Measurements from ENCODE around the gene CHCHD3.

CHCHD3 gene

GRCh38 chr7:132797152-132797551, 284.7 kb downstream of the CHCHD3 start:
- no peak for DNase-seq

GRCh38 chr7:132793474-132793873, 288.4 kb downstream of the CHCHD3 start:
- no peak for DNase-seq

GRCh38 chr7:132791036-132791435, 290.9 kb downstream of the CHCHD3 start:
- no peak for DNase-seq

- DNase-seq, result no peak
Observed at GRCh38 chr7:132790104-132790503, 291.8 kb downstream of the CHCHD3 start.

- no peak for DNase-seq
Observed at GRCh38 chr7:132789281-132789680, 292.6 kb downstream of the CHCHD3 start.

- no peak for DNase-seq
Observed at GRCh38 chr7:132785870-132786269, 296.0 kb downstream of the CHCHD3 start.

GRCh38 chr7:132784406-132784805, 297.5 kb downstream of the CHCHD3 start:
- no peak for DNase-seq

- DNase-seq, result no peak
Observed at GRCh38 chr7:132783824-132784223, 298.1 kb downstream of the CHCHD3 start.

GRCh38 chr7:132782777-132783640, 298.9 kb downstream of the CHCHD3 start:
- no peak for DNase-seq

- DNase-seq, result no peak
Observed at GRCh38 chr7:132780822-132781221, 301.1 kb downstream of the CHCHD3 start.

- DNase-seq, result peak in 1 of 6 experiments; percentile 9
Observed at GRCh38 chr7:132779164-132779563, 302.7 kb downstream of the CHCHD3 start.

- no peak for DNase-seq
Observed at GRCh38 chr7:132778761-132779160, 303.1 kb downstream of the CHCHD3 start.

- no peak for DNase-seq
Observed at GRCh38 chr7:132777956-132778355, 303.9 kb downstream of the CHCHD3 start.

GRCh38 chr7:132777414-132777813, 304.5 kb downstream of the CHCHD3 start:
- DNase-seq, result no peak

- no peak for DNase-seq
Observed at GRCh38 chr7:132776048-132776620, 305.8 kb downstream of the CHCHD3 start.

GRCh38 chr7:132773527-132773956, 308.3 kb downstream of the CHCHD3 start:
- no peak for DNase-seq

GRCh38 chr7:132771301-132771730, 310.6 kb downstream of the CHCHD3 start:
- DNase-seq, result peak in 5 of 6 experiments; percentile 10 to 84 (median 74)

GRCh38 chr7:132770055-132770454, 311.8 kb downstream of the CHCHD3 start:
- no peak for DNase-seq

- DNase-seq, result no peak
Observed at GRCh38 chr7:132769280-132769679, 312.6 kb downstream of the CHCHD3 start.

- no peak for DNase-seq
Observed at GRCh38 chr7:132768099-132768498, 313.8 kb downstream of the CHCHD3 start.

GRCh38 chr7:132767378-132767777, 314.5 kb downstream of the CHCHD3 start:
- DNase-seq, result no peak

GRCh38 chr7:132766660-132767059, 315.2 kb downstream of the CHCHD3 start:
- no peak for DNase-seq

GRCh38 chr7:132765861-132766260, 316.0 kb downstream of the CHCHD3 start:
- no peak for DNase-seq

- DNase-seq, result no peak
Observed at GRCh38 chr7:132764762-132765161, 317.1 kb downstream of the CHCHD3 start.
